Measurements from ENCODE around the gene TFAP2E.
"Not testable (repeated sequence)": the region's sequence is repeated elsewhere in the genome, so short reads cannot be mapped to it uniquely, and the experiment has no call there.

The TFAP2E gene

GRCh38 chr1:35574655-35575415 is 1.7 kb downstream of the TFAP2E start:
- no peak for DNase-seq

- DNase-seq, result no peak
Observed at GRCh38 chr1:35575416-35575958, 2.4 kb downstream of the TFAP2E start.

- DNase-seq, result no peak
Observed at GRCh38 chr1:35576061-35576765, 3.1 kb downstream of the TFAP2E start.

GRCh38 chr1:35576766-35577070 is 3.6 kb downstream of the TFAP2E start:
- DNase-seq, result not testable (repeated sequence)

- DNase-seq, result no peak
Observed at GRCh38 chr1:35577071-35577998, 4.2 kb downstream of the TFAP2E start.

- no peak for DNase-seq
Observed at GRCh38 chr1:35580949-35581388, 7.9 kb downstream of the TFAP2E start.

GRCh38 chr1:35581621-35582020 is 8.5 kb downstream of the TFAP2E start:
- not testable (repeated sequence) for DNase-seq

- no peak for DNase-seq
Observed at GRCh38 chr1:35585281-35585680, 12.2 kb downstream of the TFAP2E start.

GRCh38 chr1:35585805-35586204 is 12.7 kb downstream of the TFAP2E start:
- DNase-seq, result not testable (repeated sequence)

GRCh38 chr1:35586808-35587207 is 13.7 kb downstream of the TFAP2E start:
- no peak for DNase-seq

- no peak for DNase-seq
Observed at GRCh38 chr1:35587736-35588135, 14.6 kb downstream of the TFAP2E start.

GRCh38 chr1:35588197-35588910 is 15.2 kb downstream of the TFAP2E start:
- no peak for DNase-seq

- no peak for DNase-seq
Observed at GRCh38 chr1:35589516-35590427, 16.7 kb downstream of the TFAP2E start.

- DNase-seq, result no peak
Observed at GRCh38 chr1:35590476-35591040, 17.4 kb downstream of the TFAP2E start.

GRCh38 chr1:35591211-35591610 is 18.1 kb downstream of the TFAP2E start:
- DNase-seq, result no peak

- no peak for DNase-seq
Observed at GRCh38 chr1:35592991-35593769, 20.1 kb downstream of the TFAP2E start.

- no peak for DNase-seq
Observed at GRCh38 chr1:35594005-35594760, 21.1 kb downstream of the TFAP2E start.

- no peak for DNase-seq
Observed at GRCh38 chr1:35595684-35596083, 22.6 kb downstream of the TFAP2E start.

GRCh38 chr1:35597870-35598269 is 24.8 kb downstream of the TFAP2E start:
- no peak for DNase-seq
